Breast epithelium (tissue), 4 donors: Measurements from ENCODE around the gene ARHGAP26. TPM values are rescaled to one million over a fixed set of nuclear protein-coding genes. Genes with fewer than 3 reads are reported as not detected.

Source experiments
- DNase-seq, 2 donors: peaks; one replicate each; pipeline ENCODE4 v3.0.0-alpha.2; 2019; ENCODE audit warnings: low spot score in 2 of 2
- H3K27ac ChIP-seq, 2 donors: fragments of 200-600 bp; sonication (generic) in 1 of 2; one replicate each; pipeline ENCODE4 v1.5.1; 2016 to 2019; ENCODE audit warnings: mild to moderate bottlenecking in 1 of 2
- H3K27me3 ChIP-seq, 2 donors: fragments of 200-600 bp; sonication (generic) in 1 of 2; one replicate each; pipeline versions ENCODE4 v1.5.1 to v1.6.0; 2017 to 2019; ENCODE audit warnings: control low read depth in 1 of 2, mild to moderate bottlenecking in 1 of 2
- H3K36me3 ChIP-seq: fragments of 200-600 bp; one replicate; pipeline ENCODE4 v1.5.1; 2019
- H3K4me1 ChIP-seq, 2 donors: fragments of 200-600 bp; sonication (generic); one replicate each; pipeline ENCODE4 v1.5.1; 2016 to 2019; ENCODE audit warnings: control low read depth in 1 of 2
- H3K4me3 ChIP-seq, 3 donors: fragments of 200-600 bp; sonication (generic); 1 replicate in 2 of 3; 2 replicates in 1 of 3; pipeline ENCODE4 v1.5.1; 2016 to 2019; ENCODE audit warnings: mild to moderate bottlenecking in 3 of 3, moderate library complexity in 2 of 3
- H3K9me3 ChIP-seq, 2 donors: fragments of 200-600 bp; sonication (generic) in 1 of 2; one replicate each; pipeline ENCODE4 v1.5.1; 2016 to 2019; ENCODE audit warnings: control low read depth in 1 of 2
- CTCF ChIP-seq, 3 donors: fragments of 450-650 bp; IDR thresholded peaks; one replicate each; pipeline ENCODE4 v1.5.1; 2016 to 2017; ENCODE audit warnings: antibody characterized with exemption in 3 of 3, mild to moderate bottlenecking in 3 of 3, moderate library complexity in 3 of 3
- POLR2A ChIP-seq: fragments of 450-650 bp; IDR thresholded peaks from one replicate; pipeline ENCODE4 v1.6.1; 2016; ENCODE audit warnings: antibody characterized with exemption, mild to moderate bottlenecking, moderate library complexity
- POLR2AphosphoS5 ChIP-seq, 3 donors: sonication (generic); formaldehyde crosslinking; IDR thresholded peaks; one replicate each; pipeline ENCODE4 v1.6.1; 2017; ENCODE audit warnings: antibody characterized with exemption in 3 of 3
- intact Hi-C: fragments of 100-400 bp; cut with DNase I; formaldehyde crosslinking; loops from one replicate; pipeline ENCODE4 v1.15.1; 2023; ENCODE audit warnings: low total_unique reads
- total RNA-seq, 3 donors: library from RNA; depleted of rRNA; stranded (reverse); fragments of >200 nt; gene quantifications; one replicate each; pipeline ENCODE4 v1.1.0, GENCODE V29; 2016

ARHGAP26 gene
- total RNA-seq, 3 donors from 2014 or later: 33.1 to 89.0 (median 56.4) TPM

- H3K4me3 ChIP-seq: no peak overlapping the region
- TF ChIP-seq POLR2A (no peak), POLR2AphosphoS5 (IDR thresholded peaks at IDR 0.05) (no peak), CTCF (IDR thresholded peaks at IDR 0.05) (no peak)
- DNase-seq: no peak
- intact Hi-C loops: no loop called here
- H3K36me3 ChIP-seq: no peaks in the 10 kb centered on the region
- peaks cover 0 to 10% of the 10 kb centered on the region in 2 donors for H3K4me1 ChIP-seq
- no peak overlapping the region for H3K27ac ChIP-seq
- H3K9me3 ChIP-seq: no peaks in the 10 kb centered on the region
- H3K27me3 ChIP-seq: no peaks in the 10 kb centered on the region
Measured at GRCh38 chr5:142736247-142736632, 33.9 kb upstream of the ARHGAP26 start.

- no peak for DNase-seq
Measured at GRCh38 chr5:142737179-142737578, 33.0 kb upstream of the ARHGAP26 start.

GRCh38 chr5:142740474-142741242, 29.5 kb upstream of the ARHGAP26 start:
- H3K27ac ChIP-seq: peak overlapping the region in 1 of 2 donors; percentile 34
- DNase-seq: no peak

More at GRCh38 chr5:142737179-142737578, 33.0 kb upstream of the ARHGAP26 start:
- no peak for TF ChIP-seq POLR2AphosphoS5 (IDR thresholded peaks at IDR 0.05)
- TF ChIP-seq CTCF (IDR thresholded peaks at IDR 0.05): no peak
- TF ChIP-seq POLR2A: no peak
- H3K4me3 ChIP-seq: no peak overlapping the region
- H3K9me3 ChIP-seq: no peaks in the 10 kb centered on the region
- H3K27ac ChIP-seq: no peak overlapping the region
- H3K4me1 ChIP-seq: peaks cover 0 to 11% of the 10 kb centered on the region in 2 donors
- no peaks in the 10 kb centered on the region for H3K27me3 ChIP-seq
- intact Hi-C loops: no loop called here
- H3K36me3 ChIP-seq: no peaks in the 10 kb centered on the region

GRCh38 chr5:142743592-142744441, 26.4 kb upstream of the ARHGAP26 start:
- intact Hi-C loops: no loop called here
- Histone ChIP-seq H3K36me3 (no peaks in the 10 kb centered on the region), H3K4me1 (peaks cover 0 to 22% of the 10 kb centered on the region in 2 donors), H3K27ac (peak overlapping the region; percentile 34 to 78), H3K4me3 (no peak overlapping the region), H3K9me3 (no peaks in the 10 kb centered on the region), H3K27me3 (no peaks in the 10 kb centered on the region)
- no peak for TF ChIP-seq POLR2A
- no peak for TF ChIP-seq POLR2AphosphoS5 (IDR thresholded peaks at IDR 0.05)
- no peak for TF ChIP-seq CTCF (IDR thresholded peaks at IDR 0.05)
- no peak for DNase-seq

More at GRCh38 chr5:142740474-142741242, 29.5 kb upstream of the ARHGAP26 start:
- Histone ChIP-seq H3K4me3 (no peak overlapping the region), H3K27me3 (no peaks in the 10 kb centered on the region), H3K36me3 (no peaks in the 10 kb centered on the region), H3K4me1 (peaks cover 0 to 11% of the 10 kb centered on the region in 2 donors), H3K9me3 (no peaks in the 10 kb centered on the region)
- intact Hi-C loops: no loop called here
- TF ChIP-seq POLR2A (no peak), POLR2AphosphoS5 (IDR thresholded peaks at IDR 0.05) (no peak), CTCF (IDR thresholded peaks at IDR 0.05) (no peak)

GRCh38 chr5:142745268-142745667, 24.9 kb upstream of the ARHGAP26 start:
- intact Hi-C loops: no loop called here
- H3K27me3 ChIP-seq: no peaks in the 10 kb centered on the region
- no peak overlapping the region for H3K4me3 ChIP-seq
- peaks cover 0 to 22% of the 10 kb centered on the region in 2 donors for H3K4me1 ChIP-seq
- no peak overlapping the region for H3K27ac ChIP-seq
- DNase-seq: no peak
- H3K9me3 ChIP-seq: no peaks in the 10 kb centered on the region
- no peaks in the 10 kb centered on the region for H3K36me3 ChIP-seq
- no peak for TF ChIP-seq CTCF (IDR thresholded peaks at IDR 0.05)
